Epithelial cell of prostate (primary cell): Measurements from ENCODE around the gene ENKUR.
A peak's percentile ranks its signal among the peaks of the same experiment; 100 is the strongest.

Source experiments
- DNase-seq: peaks from one replicate; pipeline ENCODE4 v3.0.0-alpha.2; 2011; ENCODE audit warnings: low read depth, low spot score
- H3K27ac ChIP-seq: fragments of 450-650 bp; 2 replicates; pipeline ENCODE4 v1.5.1; 2017; ENCODE audit warnings: mild to moderate bottlenecking

The ENKUR gene

GRCh38 chr10:24952143-24952706 is 63.7 kb downstream of the ENKUR start, which contains the start of gene PRTFDC1:
Gene PRTFDC1, minus strand, starts transcription at chr10:24952606. Its CDS starts 31 bp downstream, at chr10:24952575.
- DNase-seq = no peak

GRCh38 chr10:24951201-24952142 is 64.5 kb downstream of the ENKUR start:
- H3K27ac ChIP-seq = peak overlapping the region; percentile 28
- DNase-seq = no peak

More at GRCh38 chr10:24952143-24952706, 63.7 kb downstream of the ENKUR start, which contains the start of gene PRTFDC1:
- peak within 1 kb of the TSS; percentile 28 for H3K27ac ChIP-seq

GRCh38 chr10:24950439-24950838 is 65.5 kb downstream of the ENKUR start:
- no peak for DNase-seq

GRCh38 chr10:24949616-24950015 is 66.3 kb downstream of the ENKUR start:
- no peak overlapping the region for H3K27ac ChIP-seq
- no peak for DNase-seq

More at GRCh38 chr10:24950439-24950838, 65.5 kb downstream of the ENKUR start:
- H3K27ac ChIP-seq = no peak overlapping the region

- DNase-seq = no peak
- H3K27ac ChIP-seq = no peak overlapping the region
These were observed 68.5 kb downstream of the ENKUR start for GRCh38 chr10:24947304-24948097.

- DNase-seq = peak; percentile 64
- H3K27ac ChIP-seq = no peak overlapping the region
These were observed 71.3 kb downstream of the ENKUR start for GRCh38 chr10:24944512-24945255.

- DNase-seq = no peak
- no peak overlapping the region for H3K27ac ChIP-seq
These were observed 77.4 kb downstream of the ENKUR start for GRCh38 chr10:24938525-24938924.

- DNase-seq = no peak
- H3K27ac ChIP-seq = no peak overlapping the region
These were observed 77.9 kb downstream of the ENKUR start for GRCh38 chr10:24938076-24938475.

GRCh38 chr10:24935504-24936292 is 80.3 kb downstream of the ENKUR start:
- DNase-seq = no peak

More at GRCh38 chr10:24935504-24936292, 80.3 kb downstream of the ENKUR start:
- H3K27ac ChIP-seq = no peak overlapping the region
